DMS 273 treated with DMSO at 0.1 percent for 48 hours (cell line): Measurements from ENCODE around the gene HMGN2.
A peak's percentile ranks its signal among the peaks of the same experiment; 100 is the strongest.
"Not testable (repeated sequence)": the region's sequence is repeated elsewhere in the genome, so short reads cannot be mapped to it uniquely, and the experiment has no call there.

Source experiments
- DNase-seq: peaks from one replicate; lab custom pipeline; 2025; lab: John Stamatoyannopoulos, UW

HMGN2 gene

GRCh38 chr1:26477446-26478152 is 5.4 kb downstream of the HMGN2 start:
- no peak for DNase-seq

- DNase-seq, result no peak
Observed at GRCh38 chr1:26478159-26478558, 5.9 kb downstream of the HMGN2 start.

GRCh38 chr1:26478988-26479387 is 6.7 kb downstream of the HMGN2 start:
- DNase-seq, result no peak

- DNase-seq, result no peak
Observed at GRCh38 chr1:26482921-26483320, 10.7 kb downstream of the HMGN2 start.

- no peak for DNase-seq
Observed at GRCh38 chr1:26483980-26484379, 11.7 kb downstream of the HMGN2 start.

DNA sequence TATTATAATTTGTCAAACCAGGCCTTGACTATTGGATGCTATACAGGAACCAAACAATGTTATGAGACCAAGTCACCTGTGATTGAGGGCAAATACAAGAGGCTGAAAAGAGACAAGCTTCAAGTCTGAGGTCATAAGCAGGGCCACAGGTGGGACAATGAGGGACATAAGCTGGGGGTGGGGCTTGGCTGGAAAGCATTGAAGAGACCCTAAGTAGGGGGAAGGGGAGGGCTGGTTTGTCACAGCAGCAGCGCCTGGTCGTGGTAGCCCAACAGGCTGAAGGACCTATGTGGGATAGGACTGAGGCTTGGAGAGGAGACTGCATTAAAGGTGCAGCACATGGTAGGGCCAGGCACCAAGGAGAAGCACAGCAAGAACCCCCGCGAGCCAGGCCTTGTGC is 17.9 kb downstream of the HMGN2 start:
- DNase-seq, result no peak

DNA sequence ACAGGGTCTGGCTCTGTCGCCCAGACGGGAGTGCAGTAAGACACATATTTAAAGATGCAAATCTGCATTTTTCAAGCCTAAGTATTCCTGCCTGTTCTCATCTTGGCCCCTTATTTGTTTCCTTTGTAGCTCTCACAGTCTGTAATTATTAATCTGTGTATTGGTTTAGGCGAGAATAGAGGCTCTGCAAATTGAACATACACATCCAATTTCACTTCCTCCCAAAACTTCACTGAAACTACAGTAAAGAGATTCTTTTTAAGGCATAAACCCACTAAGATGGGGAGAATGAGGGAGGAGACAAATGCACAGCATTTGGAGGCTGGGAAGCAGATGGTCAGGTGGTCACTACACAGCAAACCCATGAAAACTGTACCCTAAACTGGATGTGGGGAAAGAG is 21.0 kb downstream of the HMGN2 start:
- no peak for DNase-seq

DNA sequence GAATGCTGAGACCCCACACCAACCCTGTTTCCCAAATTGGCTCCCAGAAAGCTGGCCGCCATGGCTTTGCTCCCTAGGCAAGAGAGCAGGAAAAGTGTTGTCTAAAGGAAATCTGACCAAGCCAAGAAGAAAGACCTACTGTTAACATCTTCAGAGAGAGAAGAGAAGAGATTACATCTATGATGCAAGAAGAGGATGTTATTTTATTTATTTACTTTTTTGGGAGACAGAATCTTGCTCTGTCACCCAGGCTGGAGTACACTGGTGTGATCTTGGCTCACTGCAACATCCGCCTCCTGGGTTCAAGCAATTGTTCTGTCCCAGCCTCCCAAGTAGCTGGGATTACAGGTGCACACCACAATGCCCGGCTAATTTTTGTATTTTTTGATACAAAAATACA is 21.7 kb downstream of the HMGN2 start:
- no peak for DNase-seq

DNA sequence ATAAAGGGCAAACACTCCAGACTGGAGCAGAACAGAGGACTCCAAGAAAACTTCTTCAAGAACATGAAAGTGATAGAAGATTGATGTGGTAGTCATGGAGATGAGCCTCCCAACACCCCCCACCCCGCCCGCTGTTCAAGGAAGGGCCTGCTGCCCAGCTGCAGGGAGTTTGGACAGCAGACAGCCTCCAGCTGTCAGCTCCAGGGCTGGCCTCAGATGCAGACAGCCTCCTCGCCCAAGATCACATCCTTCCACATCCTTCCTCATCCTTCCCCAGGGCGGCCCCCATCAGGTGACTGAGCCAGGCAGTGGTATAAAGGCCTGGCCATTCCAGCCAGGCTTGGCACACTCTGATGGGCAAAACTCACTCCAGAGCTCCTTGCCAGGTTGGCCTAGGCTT is 24.6 kb downstream of the HMGN2 start:
- no peak for DNase-seq

- DNase-seq, result no peak
Observed at GRCh38 chr1:26498894-26499293, 26.7 kb downstream of the HMGN2 start.

DNA sequence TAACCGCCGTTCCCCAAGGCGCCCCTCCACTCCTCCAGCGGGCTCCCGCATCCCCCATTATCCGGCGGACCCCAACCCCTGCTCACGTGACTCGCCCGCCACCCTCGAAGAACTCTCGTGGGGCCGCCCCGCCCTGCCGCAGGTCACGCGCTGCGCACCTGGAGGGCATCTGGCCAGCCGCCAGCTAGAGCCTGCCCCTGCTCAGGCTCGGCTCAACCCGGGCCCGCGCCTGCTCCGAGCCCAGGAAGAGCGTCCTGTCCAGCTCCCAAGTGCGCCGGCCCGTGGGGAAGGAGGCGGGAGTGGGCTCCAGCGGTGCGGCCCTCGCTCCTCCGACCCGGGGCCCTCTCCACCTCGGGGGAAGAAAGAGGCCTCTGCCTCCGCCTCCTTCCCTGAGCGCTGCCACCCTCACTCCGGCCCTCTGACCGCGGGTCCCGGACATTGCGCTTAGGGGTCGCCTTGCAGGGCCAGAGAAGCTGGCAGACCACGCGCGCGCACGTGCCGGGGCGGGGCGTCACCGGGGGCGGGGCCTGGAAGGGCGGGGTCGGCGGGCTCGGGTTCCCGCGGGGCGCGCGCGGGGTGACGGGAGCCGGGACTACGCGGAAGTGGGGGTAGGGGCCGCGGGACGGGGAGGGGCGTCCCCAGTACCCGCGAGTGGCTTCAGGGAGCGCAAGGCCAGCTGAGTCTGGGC is 28.4 kb downstream of the HMGN2 start:
- peak; percentile 63 for DNase-seq

- not testable (repeated sequence) for DNase-seq
Observed at GRCh38 chr1:26510711-26511110, 38.5 kb downstream of the HMGN2 start.

DNA sequence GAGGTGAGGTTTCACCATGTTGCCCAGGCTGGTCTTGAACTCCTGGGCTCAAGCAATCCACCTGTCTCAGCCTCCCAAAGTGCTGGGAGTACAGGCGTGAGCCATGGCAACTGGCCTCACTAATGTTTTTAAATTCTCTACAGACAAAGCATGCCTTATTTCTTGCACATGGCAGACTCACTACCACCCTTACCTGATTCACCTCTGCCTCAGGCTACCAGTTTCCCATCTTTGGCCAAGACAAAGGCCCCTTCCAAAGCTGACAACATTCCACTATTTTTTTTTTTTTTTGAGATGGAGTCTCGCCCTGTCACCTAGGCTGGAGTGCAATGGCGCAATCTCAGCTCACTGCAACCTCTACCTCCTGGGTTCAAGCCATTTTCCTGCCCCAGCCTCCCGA is 43.6 kb downstream of the HMGN2 start:
- not testable (repeated sequence) for DNase-seq

GRCh38 chr1:26516987-26517765 is 44.9 kb downstream of the HMGN2 start:
- no peak for DNase-seq

DNA sequence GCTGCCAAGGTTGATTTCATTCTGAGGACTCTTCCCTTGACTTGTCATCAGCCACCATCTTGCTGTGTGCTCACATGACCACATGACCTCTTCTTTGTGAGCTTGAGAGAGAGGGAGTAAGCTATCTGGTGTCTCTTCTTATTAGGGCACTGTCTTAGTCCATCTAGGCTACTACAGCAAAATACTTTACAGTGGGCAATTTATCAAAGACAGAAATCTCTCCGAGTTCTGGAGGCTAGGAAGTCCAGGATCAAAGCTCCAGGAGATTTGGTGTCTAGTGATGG is 45.5 kb downstream of the HMGN2 start:
- no peak for DNase-seq

- no peak for DNase-seq
Observed at GRCh38 chr1:26518355-26518754, 46.1 kb downstream of the HMGN2 start.

DNA sequence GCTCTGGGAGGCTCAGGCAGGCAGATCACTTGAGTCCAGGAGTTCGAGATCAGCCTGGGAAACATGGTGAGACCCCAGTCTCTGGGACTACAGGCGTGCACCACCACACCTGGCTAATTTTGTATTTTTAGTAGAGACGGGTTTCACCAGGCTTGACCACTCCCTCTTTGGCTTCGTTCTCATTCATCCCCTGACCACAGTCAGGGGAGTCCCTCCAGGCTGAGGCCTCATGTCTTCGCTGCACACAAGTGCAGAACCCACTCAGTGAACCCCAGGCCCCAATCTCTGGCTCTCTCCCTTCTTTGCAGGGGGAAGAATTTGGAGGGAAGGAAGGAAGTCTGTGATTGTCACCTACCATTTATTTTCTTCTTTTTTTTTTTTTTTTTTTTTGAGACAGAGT is 48.1 kb downstream of the HMGN2 start:
- no peak for DNase-seq

GRCh38 chr1:26521669-26522030 is 49.4 kb downstream of the HMGN2 start:
- no peak for DNase-seq

DNA sequence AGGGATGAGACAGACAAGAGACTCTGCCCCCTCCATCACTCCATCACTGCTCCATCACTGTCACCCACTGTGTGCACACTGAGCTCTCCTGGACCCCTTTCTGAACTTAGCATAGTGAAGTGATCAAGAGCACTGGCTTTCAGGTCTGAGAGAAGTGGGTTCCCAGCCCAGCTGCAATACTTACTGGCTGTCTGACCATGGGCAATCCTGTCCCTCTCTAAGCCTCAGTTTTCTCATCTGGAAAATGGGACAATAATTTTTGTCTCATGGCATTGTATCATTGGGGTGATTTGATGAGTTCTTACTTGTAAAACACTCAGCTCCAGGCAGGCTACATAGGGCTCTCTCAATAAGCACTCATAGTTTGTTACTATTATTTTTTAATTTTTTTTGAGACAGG is 49.8 kb downstream of the HMGN2 start:
- DNase-seq, result no peak

GRCh38 chr1:26524181-26524580 is 51.9 kb downstream of the HMGN2 start:
- no peak for DNase-seq
